DMS53 treated with DMSO at 0.1 percent for 48 hours (cell line): Measurements from ENCODE around the gene APOL2.
"Not testable (repeated sequence)": the region's sequence is repeated elsewhere in the genome, so short reads cannot be mapped to it uniquely, and the experiment has no call there.

Experiments
- DNase-seq: peaks from one replicate; lab custom pipeline; 2025; ENCODE audit not compliant: unreplicated experiment; lab: John Stamatoyannopoulos, UW

Gene APOL2

GRCh38 chr22:36224245-36224644 lies 15.1 kb downstream of the APOL2 start:
- DNase-seq: no peak

GRCh38 chr22:36223504-36223903 lies 15.8 kb downstream of the APOL2 start:
- no peak for DNase-seq

- no peak for DNase-seq
Observed at GRCh38 chr22:36222887-36223450, 16.4 kb downstream of the APOL2 start.

GRCh38 chr22:36221799-36222751 lies 17.3 kb downstream of the APOL2 start:
- peak; percentile 1 for DNase-seq

- DNase-seq: no peak
Observed at GRCh38 chr22:36220451-36220921, 18.8 kb downstream of the APOL2 start.

GRCh38 chr22:36218648-36219193 lies 20.6 kb downstream of the APOL2 start:
- no peak for DNase-seq

GRCh38 chr22:36215981-36216380 lies 23.3 kb downstream of the APOL2 start:
- DNase-seq: no peak

- no peak for DNase-seq
Observed at GRCh38 chr22:36213586-36213985, 25.7 kb downstream of the APOL2 start.

- no peak for DNase-seq
Observed at GRCh38 chr22:36212901-36213300, 26.4 kb downstream of the APOL2 start.

- DNase-seq: no peak
Observed at GRCh38 chr22:36211237-36211861, 28.0 kb downstream of the APOL2 start.

GRCh38 chr22:36210224-36210623 lies 29.1 kb downstream of the APOL2 start:
- no peak for DNase-seq

GRCh38 chr22:36209488-36209908 lies 29.8 kb downstream of the APOL2 start:
- DNase-seq: not testable (repeated sequence)

GRCh38 chr22:36208914-36209313 lies 30.4 kb downstream of the APOL2 start:
- no peak for DNase-seq

GRCh38 chr22:36208162-36208765 lies 31.1 kb downstream of the APOL2 start:
- DNase-seq: no peak

GRCh38 chr22:36206255-36206654 lies 33.1 kb downstream of the APOL2 start:
- no peak for DNase-seq

- DNase-seq: not testable (repeated sequence)
Observed at GRCh38 chr22:36205573-36205972, 33.8 kb downstream of the APOL2 start.

GRCh38 chr22:36204632-36205015 lies 34.7 kb downstream of the APOL2 start:
- no peak for DNase-seq

GRCh38 chr22:36204001-36204631 lies 35.2 kb downstream of the APOL2 start:
- no peak for DNase-seq

GRCh38 chr22:36203441-36203840 lies 35.9 kb downstream of the APOL2 start:
- DNase-seq: not testable (repeated sequence)

- not testable (repeated sequence) for DNase-seq
Observed at GRCh38 chr22:36202906-36203305, 36.4 kb downstream of the APOL2 start.
